ENCODE measurements around the gene KRT13.
A peak's percentile ranks its signal among the peaks of the same experiment; 100 is the strongest.
"Not testable (repeated sequence)": the region's sequence is repeated elsewhere in the genome, so short reads cannot be mapped to it uniquely, and the experiment has no call there.

The KRT13 gene

GRCh38 chr17:41505007-41505808, at the start of gene KRT13:
TSS of gene KRT13 (minus strand) at chr17:41505612. CDS start at chr17:41505550, 62 bp downstream.
- no peak for DNase-seq (ENCODE audit: low read depth in 2 of 2)

GRCh38 chr17:41553987-41554680, 48.7 kb upstream of the KRT13 start:
- no peak for DNase-seq (ENCODE audit: low read depth in 2 of 2)

- DNase-seq (ENCODE audit: low read depth in 2 of 2), result no peak
Measured at GRCh38 chr17:41553176-41553575, 47.8 kb upstream of the KRT13 start.

GRCh38 chr17:41552455-41552854, 47.0 kb upstream of the KRT13 start:
- no peak for DNase-seq (ENCODE audit: low read depth in 2 of 2)

GRCh38 chr17:41551365-41551764, 46.0 kb upstream of the KRT13 start:
- no peak for DNase-seq (ENCODE audit: low read depth in 2 of 2)

GRCh38 chr17:41549596-41550039, 44.2 kb upstream of the KRT13 start:
- DNase-seq (ENCODE audit: low read depth in 2 of 2), result no peak

GRCh38 chr17:41548844-41549595, 43.6 kb upstream of the KRT13 start:
- peak; percentile 65 for DNase-seq (ENCODE audit: low read depth in 2 of 2)

GRCh38 chr17:41547921-41548843, 42.8 kb upstream of the KRT13 start:
- peak; percentile 84 to 86 for DNase-seq (ENCODE audit: low read depth in 2 of 2)

GRCh38 chr17:41547378-41547841, 42.0 kb upstream of the KRT13 start:
- no peak for DNase-seq (ENCODE audit: low read depth in 2 of 2)

GRCh38 chr17:41546819-41547218, 41.4 kb upstream of the KRT13 start:
- DNase-seq (ENCODE audit: low read depth in 2 of 2), result no peak

GRCh38 chr17:41545829-41546410, 40.5 kb upstream of the KRT13 start:
- no peak for DNase-seq (ENCODE audit: low read depth in 2 of 2)

- DNase-seq (ENCODE audit: low read depth in 2 of 2), result no peak
Measured at GRCh38 chr17:41544935-41545334, 39.5 kb upstream of the KRT13 start.

GRCh38 chr17:41544491-41544892, 39.1 kb upstream of the KRT13 start:
- DNase-seq (ENCODE audit: low read depth in 2 of 2), result no peak

GRCh38 chr17:41542786-41543185, 37.4 kb upstream of the KRT13 start:
- not testable (repeated sequence) for DNase-seq (ENCODE audit: low read depth in 2 of 2)

- no peak for DNase-seq (ENCODE audit: low read depth in 2 of 2)
Measured at GRCh38 chr17:41542357-41542756, 36.9 kb upstream of the KRT13 start.

- DNase-seq (ENCODE audit: low read depth in 2 of 2), result no peak
Measured at GRCh38 chr17:41540921-41541625, 35.7 kb upstream of the KRT13 start.

GRCh38 chr17:41539979-41540701, 34.7 kb upstream of the KRT13 start:
- no peak for DNase-seq (ENCODE audit: low read depth in 2 of 2)

- no peak for DNase-seq (ENCODE audit: low read depth in 2 of 2)
Measured at GRCh38 chr17:41539071-41539492, 33.7 kb upstream of the KRT13 start.

- DNase-seq (ENCODE audit: low read depth in 2 of 2), result peak in 1 of 2 experiments; percentile 35
Measured at GRCh38 chr17:41538565-41538991, 33.2 kb upstream of the KRT13 start.
